GM12891 (cell line): ENCODE results near the gene FAM83E.

Experiments
- PAX5 ChIP-seq: IDR thresholded peaks from 2 replicates; pipeline ENCODE4 v1.6.1; 2011; ENCODE audit warnings: low read length, moderate library complexity, mild to moderate bottlenecking; ENCODE audit not compliant: insufficient read depth, severe bottlenecking
- POLR2A ChIP-seq: IDR thresholded peaks from 2 replicates; pipeline ENCODE4 v1.6.1; 2011; ENCODE audit warnings: low read depth, low read length, control low read depth
- POLR2AphosphoS5 ChIP-seq: IDR thresholded peaks from 2 replicates; pipeline ENCODE4 v1.6.1; 2011; ENCODE audit warnings: low read depth, low read length, control low read depth
- POU2F2 ChIP-seq: IDR thresholded peaks from 2 replicates; pipeline ENCODE4 v1.6.1; 2011; ENCODE audit warnings: low read depth, mild to moderate bottlenecking, control low read depth, low read length, moderate library complexity
- SPI1 ChIP-seq: IDR thresholded peaks from 2 replicates; pipeline ENCODE4 v1.6.1; 2011; ENCODE audit warnings: low read depth, low read length, control low read depth
- TAF1 ChIP-seq: IDR thresholded peaks from 2 replicates; pipeline ENCODE4 v1.6.1; 2011; ENCODE audit warnings: low read depth, low read length, control low read depth

GRCh38 chr19:48619692-48620585, 5.1 kb upstream of the FAM83E start:
- TF ChIP-seq POLR2A (no peak), TAF1 (0 out of 2 replicates have a peak, but pooled peaks have one; percentile 18), PAX5 (no peak), POLR2AphosphoS5 (no peak), SPI1 (no peak), POU2F2 (no peak)
